Suppressor macrophage treated with lipopolysaccharide for 4 hours (primary cell): ENCODE measurements around the gene KPNB1.

ENCODE experiments used
- DNase-seq: peaks from one replicate; pipeline ENCODE4 v3.0.0-alpha.2; 2020

The KPNB1 gene

GRCh38 chr17:47698749-47699535 is 49.2 kb downstream of the KPNB1 start:
- peak; percentile 73 for DNase-seq

DNA sequence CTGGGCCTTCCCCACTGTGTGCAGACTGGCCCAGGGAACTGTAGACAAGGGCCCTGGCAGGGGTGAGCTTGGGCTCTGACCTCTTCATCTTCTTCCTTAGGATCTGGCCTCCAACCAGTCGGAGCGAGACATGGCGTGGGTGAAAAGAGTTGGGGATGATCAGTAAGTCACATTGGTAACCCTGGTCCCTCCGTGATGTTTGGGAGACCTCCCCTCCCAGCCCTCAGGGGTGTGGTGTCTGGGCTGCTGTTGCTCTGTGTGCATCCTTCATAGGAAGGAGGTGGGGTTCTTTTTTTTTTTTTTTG is 49.8 kb downstream of the KPNB1 start:
- no peak for DNase-seq

DNA sequence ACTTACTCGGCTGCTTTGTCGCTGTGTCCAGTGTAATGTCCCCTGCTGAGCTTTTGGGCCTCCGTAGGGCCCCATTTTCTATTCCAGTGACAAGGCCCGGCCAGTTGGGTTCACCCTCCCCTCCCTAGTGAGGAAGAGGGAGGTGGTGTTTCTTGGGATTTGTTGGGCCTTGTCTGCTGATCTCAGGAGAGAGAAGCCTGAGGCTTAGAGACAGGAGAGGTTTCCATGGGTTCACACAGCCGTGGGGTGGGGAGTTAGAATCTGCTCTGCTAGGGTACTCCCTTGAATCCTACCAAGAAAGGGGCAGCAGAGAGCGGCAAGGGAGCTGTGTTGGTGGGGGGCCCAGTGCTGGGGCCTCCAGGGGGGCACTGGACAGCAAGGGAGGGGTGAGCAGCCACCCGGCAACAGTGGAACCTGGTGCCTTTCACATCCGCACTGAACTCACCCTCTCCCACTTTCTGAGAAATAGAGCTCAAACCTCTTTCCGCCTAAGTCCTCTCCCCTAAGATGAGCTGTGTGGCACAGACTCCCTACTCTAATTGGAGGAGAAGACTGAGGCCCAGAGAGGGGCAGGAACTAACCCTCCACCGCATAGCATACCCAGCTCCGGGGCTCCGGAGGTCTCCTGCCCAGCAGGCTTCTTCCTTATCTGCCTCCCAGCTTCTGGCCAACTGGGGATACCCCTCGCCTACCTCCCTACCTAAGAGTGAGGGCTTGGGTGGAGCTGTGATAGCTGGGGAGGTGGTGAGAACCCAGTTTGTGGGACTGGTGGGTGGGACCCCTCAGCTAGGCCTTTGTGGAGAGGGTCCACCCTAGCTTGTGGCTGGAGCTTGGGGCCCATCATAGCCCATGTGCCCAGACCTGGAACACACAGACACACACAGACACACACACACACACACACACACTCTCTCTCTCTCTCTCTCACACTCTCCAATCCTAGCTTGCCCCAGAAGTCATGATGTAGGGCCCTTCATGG is 51.0 kb downstream of the KPNB1 start:
- no peak for DNase-seq

- DNase-seq: no peak
Observed at GRCh38 chr17:47701608-47702007, 51.9 kb downstream of the KPNB1 start.

- DNase-seq: no peak
Observed at GRCh38 chr17:47702391-47702995, 52.8 kb downstream of the KPNB1 start.

- DNase-seq: no peak
Observed at GRCh38 chr17:47703191-47703591, 53.5 kb downstream of the KPNB1 start.

GRCh38 chr17:47703671-47704070 is 54.0 kb downstream of the KPNB1 start:
- no peak for DNase-seq

GRCh38 chr17:47704116-47704515 is 54.4 kb downstream of the KPNB1 start:
- DNase-seq: no peak

DNA sequence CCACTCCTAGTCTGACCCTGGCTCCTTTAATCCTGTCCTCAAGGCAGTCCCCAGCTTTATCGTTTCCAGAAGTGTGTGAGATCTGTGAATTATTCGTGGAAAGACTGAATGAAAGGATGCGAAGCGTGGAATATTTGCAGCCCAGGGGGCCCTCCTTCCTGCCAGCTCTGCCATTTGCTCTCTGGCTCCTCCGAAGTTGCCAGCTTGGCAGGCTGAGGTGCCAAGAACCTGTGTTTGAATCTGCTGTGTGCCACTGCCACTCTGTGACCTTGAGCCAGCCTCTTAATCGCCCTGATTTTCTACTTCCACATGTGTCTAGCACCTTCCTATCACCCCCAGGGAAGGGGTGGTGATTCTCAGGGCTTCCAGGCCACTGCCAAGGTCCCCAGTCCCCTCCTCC is 55.0 kb downstream of the KPNB1 start:
- DNase-seq: no peak

DNA sequence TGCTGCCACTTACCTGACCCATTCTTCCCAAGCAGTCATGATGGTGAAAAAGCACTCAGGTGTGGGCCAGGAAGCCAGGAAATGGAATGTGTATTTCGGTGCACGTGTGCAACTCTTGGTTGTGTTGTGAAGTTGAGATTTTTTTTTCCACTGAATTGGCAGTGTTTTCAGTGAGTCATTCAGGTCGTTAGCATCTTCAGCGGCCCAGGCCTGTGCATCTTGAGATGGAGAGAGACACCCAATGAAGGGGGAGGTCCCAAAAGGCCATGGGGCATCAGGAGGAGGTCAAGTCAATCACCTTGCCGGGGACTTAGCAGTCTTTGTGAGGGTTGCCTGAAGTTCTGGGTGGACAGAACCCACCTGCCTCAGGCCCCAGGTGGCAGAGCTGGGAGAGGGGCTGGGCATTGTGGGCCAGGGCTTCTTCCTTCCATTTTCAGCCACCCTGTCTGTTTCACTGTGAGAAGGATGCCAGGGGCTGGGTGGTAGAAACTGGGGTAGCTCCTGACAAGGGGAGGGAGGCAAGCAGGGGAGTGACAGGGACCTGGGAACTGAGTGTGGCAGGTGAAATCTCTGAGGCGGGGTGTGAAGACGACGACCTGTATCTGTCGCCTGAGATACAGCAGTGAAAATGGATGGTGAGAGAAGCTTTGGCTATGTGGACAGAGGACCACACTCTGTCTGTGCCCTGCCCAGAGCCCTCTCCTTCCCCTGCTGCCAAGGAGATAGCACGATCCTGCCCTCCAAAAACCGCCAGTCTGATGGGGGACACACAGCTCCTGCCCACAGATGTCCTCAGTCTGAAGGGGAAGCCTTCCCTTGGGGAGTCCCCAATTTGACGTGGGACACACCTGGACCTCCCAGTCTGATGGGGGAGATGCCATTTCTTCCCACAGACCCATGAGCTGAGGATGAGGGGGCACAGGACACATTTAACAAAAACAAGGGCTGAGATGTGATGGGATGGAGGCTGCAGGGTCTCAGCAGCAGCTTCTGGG is 56.1 kb downstream of the KPNB1 start:
- DNase-seq: no peak

- no peak for DNase-seq
Observed at GRCh38 chr17:47707056-47707804, 57.5 kb downstream of the KPNB1 start.

DNA sequence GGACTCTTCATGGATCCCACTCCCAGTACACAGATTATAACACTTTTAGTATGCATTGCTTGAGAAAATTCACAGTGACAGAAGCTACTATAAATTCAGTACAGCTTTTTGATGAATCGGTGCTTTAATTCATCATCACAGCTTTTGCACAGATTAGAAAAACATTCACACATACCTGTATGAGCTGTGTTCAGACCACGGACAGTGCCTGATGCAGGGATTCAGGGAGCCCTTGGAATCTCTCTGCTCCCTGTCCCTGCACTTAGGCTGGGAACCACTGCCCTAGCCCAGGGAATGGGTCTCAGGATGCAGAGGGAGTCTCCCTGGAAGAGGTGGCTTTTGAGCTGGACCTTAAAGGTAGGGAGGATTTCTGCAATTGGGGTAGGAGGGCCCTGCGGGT is 58.2 kb downstream of the KPNB1 start:
- no peak for DNase-seq

- no peak for DNase-seq
Observed at GRCh38 chr17:47708312-47708863, 58.7 kb downstream of the KPNB1 start.

DNA sequence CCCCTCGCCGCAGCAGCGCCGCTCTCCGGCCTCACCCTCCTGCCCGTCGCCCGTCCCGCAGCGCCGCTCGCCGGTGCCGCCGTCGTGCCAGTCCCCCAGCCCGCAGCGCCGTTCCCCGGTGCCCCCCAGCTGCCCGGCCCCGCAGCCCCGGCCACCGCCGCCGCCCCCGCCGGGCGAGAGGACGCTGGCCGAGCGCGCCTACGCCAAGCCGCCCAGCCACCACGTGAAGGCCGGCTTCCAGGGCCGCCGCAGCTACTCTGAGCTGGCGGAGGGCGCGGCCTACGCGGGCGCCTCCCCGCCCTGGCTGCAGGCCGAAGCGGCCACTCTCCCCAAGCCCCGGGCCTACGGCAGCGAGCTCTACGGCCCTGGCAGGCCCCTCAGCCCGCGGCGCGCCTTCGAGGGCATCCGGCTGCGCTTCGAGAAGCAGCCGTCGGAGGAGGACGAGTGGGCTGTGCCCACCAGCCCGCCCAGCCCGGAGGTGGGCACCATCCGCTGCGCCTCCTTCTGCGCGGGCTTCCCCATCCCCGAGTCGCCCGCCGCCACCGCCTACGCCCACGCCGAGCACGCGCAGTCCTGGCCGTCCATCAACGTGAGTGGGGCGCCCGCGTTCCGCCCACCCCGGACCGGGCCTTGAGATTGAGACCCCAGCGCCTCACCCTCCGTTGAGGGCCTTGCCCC is 59.3 kb downstream of the KPNB1 start:
- no peak for DNase-seq

GRCh38 chr17:47709594-47709993 is 59.9 kb downstream of the KPNB1 start:
- DNase-seq: no peak

DNA sequence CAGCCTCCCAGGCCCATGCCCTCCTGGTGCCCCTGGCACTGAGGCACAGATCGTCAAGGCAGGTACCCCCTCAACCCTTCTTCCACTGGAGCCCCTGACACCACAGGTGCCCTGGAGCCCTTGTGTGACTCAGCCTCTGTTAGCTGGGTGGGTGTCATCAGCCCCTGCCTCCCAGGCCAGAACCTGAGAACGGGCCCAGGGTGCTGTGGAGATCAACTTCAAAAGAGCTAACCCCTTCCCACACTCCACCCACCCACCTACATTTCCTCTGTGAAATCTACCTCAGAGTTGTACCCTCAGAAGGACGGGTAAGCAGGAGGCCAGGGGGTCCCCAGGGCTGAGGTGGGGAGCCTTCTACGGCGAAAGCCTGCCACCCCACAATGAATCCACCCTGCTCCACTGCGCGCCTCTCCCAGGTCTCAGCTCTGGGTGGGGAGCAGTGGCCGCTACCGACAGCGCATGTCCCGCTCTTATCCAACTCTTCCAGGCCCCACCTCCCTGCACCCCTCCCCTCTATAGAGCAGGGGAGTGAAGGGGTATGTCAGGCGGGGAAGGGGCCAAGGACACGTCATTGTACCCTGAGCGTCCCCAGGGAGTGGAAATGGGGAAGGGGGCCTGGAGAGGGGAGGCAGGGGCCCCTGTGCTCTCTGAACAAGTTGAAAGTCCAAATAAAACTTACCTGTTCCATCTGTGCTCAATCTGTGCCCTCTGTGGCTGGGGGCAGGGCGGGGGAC is 61.8 kb downstream of the KPNB1 start:
- no peak for DNase-seq

DNA sequence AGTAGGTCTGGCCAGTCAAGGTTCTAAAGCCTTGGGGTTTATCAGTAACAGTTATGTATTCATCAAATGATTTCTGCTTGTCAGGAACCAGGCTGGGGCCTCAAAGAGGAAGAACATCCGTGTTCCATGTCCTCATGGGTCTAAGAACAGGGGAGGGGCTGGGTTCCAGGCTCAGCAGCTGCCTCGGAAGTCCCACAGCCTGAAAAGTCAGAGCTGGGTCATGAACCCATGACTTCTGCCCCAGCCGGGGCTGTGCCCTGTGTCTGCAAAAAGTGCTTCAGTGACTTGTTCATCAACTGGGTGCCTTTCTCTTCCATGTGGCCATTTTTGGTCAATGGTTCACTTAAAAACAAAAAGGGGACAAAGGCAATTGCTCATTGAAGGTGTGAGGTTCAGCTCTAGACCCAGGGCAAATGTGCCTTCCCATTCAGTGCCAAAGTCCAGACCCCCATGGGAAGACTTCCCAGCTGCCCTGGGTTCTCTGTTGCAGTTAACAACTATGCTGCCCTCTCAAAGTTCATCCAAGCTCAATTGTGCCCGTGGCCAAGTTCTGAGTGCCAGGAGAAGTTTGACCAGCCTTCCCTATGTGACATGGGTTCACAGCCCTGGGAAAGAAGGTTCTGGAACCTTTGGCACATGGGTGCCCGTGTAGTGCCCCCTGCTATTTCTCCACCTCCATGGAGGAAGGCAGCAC is 62.8 kb downstream of the KPNB1 start:
- peak; percentile 63 for DNase-seq

DNA sequence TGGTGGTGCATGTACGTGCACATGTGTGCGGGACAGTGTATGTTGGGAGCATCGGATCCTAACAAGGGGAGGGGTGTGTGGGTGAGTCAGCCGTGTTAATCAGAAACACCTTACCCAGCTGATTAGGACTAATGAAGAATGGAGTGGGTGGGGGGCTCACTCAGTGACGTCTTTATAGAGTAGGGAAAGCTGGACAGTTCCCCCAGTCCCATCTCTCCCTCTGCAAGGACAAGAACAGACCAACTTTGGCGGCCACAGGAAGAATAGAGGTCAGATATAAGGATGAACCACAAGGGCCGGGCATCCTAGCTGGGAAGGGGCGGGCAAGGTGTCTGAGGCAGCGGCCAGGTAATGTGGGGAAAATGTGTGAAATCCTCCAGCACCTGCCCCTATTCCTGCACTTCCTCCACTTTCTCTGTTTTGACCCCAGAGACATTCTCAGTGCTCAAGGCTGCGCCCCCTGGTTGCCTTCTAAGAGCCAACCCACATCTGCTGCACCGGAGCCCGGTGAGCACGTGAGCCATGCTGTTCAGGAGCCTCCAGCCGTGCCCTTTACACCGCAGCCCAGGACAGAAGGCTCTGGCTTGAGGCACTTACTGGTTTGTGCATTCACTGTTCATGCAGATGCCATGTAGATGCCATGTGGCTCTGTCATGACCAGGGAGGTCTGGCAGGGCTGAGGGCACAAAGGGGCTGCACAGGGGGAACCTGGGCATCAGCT is 64.4 kb downstream of the KPNB1 start:
- no peak for DNase-seq
